GM19023 (cell line): ENCODE measurements around the gene PLET1.
"Not testable (repeated sequence)": the region's sequence is repeated elsewhere in the genome, so short reads cannot be mapped to it uniquely, and the experiment has no call there.

Source experiments
- ATAC-seq: cut with Tn5 transposase; IDR thresholded peaks from one replicate; pipeline ENCODE4 v1.9.1; 2021; ENCODE audit warnings: mild to moderate bottlenecking, moderate library complexity; ENCODE audit not compliant: unreplicated experiment

Gene PLET1

GRCh38 chr11:112216561-112217105, 44.0 kb downstream of the PLET1 start:
- ATAC-seq: no peak

DNA sequence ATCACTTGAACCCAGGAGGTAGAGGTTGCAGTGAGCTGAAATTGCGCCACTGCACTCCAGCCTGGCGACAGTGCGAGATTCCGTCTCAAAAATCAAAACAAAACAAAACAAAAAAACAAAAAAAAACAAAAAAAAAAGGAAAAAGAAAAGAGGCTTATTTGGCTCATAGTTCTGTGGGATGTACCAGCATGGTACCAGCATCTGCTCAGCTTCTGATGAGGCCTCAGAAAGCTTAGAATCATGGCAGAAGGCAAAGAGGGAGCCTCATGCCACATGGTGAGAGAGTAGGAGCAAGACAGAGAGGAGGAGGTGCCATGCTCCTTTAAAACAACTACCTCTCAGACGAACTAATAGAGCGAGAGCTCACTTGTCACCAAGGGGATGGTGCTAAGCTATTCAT, 45.0 kb downstream of the PLET1 start:
- ATAC-seq: no peak

DNA sequence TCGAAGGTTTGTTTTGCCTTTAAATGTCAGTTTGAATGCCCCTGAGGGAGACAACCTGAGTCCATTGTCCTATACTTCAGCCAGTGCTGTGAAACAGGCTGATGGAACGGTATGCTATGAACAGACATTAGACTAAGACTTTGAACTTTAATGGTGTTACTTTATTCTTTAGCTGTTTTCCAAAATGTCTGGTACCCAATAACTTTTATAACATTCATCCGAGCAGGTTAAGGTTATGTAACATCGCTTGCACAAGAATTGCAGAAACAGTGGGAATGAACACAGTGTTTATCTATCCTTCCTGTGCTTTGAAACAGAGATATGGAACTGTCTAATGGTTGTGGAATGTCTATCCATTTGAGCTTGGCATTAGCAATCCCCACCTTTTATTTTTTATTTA, 46.9 kb downstream of the PLET1 start:
- no peak for ATAC-seq

GRCh38 chr11:112212710-112213109, 48.0 kb downstream of the PLET1 start:
- no peak for ATAC-seq

DNA sequence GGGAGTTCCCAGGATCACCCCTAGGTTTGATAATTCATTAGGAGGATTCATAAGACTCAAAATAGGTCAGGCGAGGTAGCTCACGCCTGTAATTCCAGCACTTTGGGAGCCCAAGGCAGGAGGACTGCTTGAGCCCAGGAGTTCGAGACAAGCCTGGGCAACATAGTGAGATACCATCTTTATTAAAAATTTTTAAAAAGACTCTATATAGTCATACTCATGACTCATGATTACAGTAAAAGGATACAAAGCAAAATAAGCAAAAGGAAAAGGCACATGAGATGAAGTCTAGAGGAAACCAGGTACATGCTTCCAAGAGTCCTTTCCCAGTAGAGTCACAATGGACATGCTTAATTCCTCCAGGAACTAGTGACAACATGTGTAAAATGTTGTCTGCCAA, 48.4 kb downstream of the PLET1 start:
- ATAC-seq: no peak

DNA sequence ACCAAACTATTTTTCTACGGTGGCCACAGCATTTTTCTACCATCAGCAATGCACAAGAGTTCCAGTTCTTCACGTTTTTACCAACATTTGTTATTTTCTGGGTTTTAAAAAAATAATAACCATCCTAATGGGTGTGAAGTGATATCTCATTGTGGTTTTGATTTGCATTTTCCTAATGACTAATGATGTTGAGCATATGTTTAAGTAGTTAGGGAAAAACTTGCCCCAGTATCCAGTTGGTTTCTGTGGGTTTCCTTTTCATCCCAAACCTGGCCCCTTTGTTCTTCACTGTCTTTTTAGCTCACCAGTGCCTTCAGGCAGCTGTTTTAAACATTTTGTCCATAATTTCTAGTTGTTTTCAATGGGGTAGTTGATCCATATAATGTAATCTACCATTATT, 49.1 kb downstream of the PLET1 start:
- no peak for ATAC-seq

DNA sequence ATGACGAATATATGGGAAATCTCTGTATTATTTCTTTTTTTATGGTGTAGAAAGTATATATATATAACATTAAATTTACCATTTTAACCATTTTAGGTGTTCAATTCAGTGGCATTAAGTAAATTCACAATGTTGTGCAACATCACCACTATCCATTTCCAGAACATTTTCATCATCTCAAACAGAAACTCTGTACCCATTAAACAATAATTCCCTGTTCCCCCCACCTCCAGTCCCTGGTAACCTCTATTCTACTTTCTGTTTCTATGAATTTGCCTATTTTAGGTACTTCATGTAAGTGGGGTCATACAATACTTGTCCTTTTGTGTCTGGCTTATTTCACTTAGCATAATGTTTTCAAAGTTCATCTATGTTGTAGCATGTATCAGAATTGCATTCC, 49.8 kb downstream of the PLET1 start:
- no peak for ATAC-seq

GRCh38 chr11:112206071-112206470, 54.6 kb downstream of the PLET1 start:
- no peak for ATAC-seq

DNA sequence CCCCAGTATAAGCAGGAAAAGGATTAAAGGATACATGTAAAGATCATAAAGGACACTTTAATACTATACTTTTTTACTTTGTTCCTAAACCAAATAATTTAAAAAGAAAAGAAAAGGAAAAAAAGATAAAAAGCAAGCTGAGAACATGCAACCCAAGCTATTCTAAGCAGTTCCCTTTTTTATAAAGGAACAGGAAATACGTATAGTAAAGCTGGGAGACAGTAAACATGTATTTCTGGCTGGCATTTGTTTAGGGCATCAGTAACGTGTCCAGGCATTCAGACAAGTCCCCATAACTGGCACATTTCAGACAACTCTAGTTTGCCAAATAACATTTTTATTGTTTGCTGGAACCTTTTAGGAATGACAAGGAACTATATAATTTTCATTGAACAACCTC, 60.4 kb downstream of the PLET1 start:
- no peak for ATAC-seq

- not testable (repeated sequence) for ATAC-seq
These were observed 61.6 kb downstream of the PLET1 start for GRCh38 chr11:112199101-112199500.
